HG02981 (cell line): Measurements from ENCODE around the gene GBGT1.
"Not testable (repeated sequence)": the region's sequence is repeated elsewhere in the genome, so short reads cannot be mapped to it uniquely, and the experiment has no call there.

ENCODE experiments used
- ATAC-seq: cut with Tn5 transposase; IDR thresholded peaks from one replicate; pipeline ENCODE4 v1.9.1; 2021; ENCODE audit warnings: mild to moderate bottlenecking, moderate library complexity; ENCODE audit not compliant: unreplicated experiment

The GBGT1 gene

DNA sequence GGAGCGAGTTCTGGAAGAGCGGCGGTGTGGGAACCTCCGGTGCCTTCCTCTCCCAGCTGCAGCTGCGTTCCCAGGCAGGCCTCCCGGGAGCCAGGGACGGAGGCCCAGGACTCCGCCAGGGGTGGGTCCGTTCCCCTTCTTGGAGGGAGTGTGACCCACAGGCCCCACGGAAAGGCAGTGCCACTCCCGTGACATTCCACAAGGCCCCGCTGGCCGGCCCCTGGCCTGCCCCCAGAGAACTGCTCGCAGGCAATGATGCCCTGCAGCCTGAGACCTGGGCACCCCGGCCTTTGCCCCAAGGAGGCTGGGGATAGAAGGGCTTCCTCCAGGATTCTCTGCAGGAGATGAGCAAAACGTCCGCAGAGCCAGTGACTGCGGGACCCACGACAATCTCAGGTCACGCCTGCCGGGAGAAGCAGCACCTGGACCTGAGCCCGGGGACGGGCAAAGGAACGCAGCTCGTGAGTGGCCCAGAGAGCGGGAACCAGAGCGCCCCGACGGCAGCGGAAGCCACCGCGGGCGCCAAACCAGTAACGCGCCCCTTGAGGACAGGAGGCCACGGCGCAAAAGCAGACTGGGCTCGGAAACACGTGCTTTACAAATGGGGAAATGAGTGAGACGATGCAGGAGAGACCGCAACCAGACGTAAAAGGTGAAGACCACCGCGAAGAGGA lies 36.1 kb upstream of the GBGT1 start:
- ATAC-seq = no peak

DNA sequence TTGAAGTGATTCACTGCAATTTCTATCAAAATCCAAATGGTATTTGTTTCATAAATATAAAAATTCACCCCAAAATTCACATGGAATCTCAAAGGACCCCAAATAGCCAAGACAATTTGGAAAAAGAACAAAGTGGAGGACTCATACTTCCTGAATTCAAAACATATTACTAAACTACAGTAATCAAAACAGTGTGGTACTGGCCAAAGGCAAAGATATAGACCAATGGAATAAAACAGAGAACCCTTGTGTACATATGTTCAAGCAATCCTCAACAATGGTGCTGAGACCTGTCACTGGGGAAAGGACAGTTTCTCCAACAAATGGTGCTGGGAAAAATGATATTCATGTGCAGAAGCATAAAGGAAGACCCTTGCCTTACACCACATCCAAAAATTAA lies 31.3 kb upstream of the GBGT1 start:
- no peak for ATAC-seq

DNA sequence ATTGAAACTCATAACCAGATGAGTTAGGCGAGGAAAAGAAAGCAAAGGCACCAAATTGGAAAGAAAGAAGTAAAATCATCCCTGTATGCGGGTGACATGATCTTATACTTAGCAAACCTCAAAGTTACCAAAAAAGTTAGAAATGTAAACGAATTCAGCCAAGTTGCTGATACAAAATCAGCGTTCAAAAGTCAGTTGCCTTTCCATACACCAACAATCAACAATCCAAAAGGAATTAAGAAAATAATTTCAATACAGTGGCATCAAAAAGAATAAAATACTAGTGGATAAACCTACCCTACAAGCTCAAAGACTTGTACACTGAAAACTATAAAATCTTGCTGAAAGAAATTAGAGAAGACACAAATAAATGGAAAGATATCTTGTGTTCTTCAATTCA lies 30.9 kb upstream of the GBGT1 start:
- ATAC-seq = no peak

DNA sequence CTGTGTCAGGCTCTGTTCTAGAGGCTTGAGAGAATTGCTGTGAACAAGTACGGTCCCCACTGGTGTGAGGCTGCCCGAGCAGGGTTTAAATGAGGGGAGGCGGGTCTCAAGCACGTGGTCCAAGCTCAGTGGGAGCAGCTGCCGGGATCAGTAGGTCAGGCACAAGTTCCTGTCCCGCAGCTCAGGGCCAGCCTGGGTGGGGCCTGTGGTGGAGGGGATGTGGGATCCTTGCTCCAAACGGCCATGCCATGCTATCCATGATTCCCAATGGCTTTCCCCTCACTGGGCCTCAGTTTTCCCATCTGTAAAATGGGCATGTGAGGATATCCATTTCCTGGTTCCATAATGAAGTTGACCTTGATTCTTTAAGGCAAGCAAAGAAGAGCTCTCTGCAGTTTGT lies 28.3 kb upstream of the GBGT1 start:
- no peak for ATAC-seq

DNA sequence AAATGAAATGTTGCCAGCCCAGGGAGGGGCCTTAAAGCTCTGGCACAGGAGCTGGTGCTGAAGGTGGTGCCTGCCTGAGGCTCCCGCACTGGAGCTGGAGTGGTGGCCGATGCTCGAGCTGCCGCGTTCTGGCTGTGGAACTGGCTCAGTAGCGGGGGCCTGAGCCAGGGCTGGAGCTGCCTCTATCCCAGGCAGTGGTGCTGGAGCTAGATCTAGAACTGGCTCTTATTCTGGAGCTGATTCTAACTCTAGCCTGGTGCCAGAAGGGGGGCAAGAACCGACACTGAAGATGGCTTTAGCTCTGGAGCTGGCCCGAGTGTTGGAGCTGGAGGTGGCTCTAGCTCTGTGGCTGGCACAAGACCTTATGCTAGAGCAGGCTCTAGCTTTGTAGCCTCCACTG lies 26.1 kb upstream of the GBGT1 start:
- no peak for ATAC-seq

DNA sequence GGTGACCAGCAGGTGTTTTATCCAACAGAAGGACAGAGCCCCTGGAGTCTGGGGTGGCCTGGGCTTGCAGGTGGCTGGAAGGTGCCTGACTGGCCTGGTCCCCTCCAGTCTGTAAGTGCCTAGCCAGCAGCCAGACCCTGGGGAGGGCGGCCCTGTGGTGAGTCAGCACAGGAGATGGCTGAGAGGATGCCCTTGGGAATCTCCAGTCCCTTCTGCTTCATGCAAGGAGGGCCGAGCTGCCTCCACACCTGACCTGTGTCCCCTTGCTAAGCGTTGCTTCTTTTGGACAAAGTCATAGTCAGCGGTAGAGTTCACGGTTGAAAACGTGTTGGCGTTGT lies 25.1 kb upstream of the GBGT1 start:
- no peak for ATAC-seq

DNA sequence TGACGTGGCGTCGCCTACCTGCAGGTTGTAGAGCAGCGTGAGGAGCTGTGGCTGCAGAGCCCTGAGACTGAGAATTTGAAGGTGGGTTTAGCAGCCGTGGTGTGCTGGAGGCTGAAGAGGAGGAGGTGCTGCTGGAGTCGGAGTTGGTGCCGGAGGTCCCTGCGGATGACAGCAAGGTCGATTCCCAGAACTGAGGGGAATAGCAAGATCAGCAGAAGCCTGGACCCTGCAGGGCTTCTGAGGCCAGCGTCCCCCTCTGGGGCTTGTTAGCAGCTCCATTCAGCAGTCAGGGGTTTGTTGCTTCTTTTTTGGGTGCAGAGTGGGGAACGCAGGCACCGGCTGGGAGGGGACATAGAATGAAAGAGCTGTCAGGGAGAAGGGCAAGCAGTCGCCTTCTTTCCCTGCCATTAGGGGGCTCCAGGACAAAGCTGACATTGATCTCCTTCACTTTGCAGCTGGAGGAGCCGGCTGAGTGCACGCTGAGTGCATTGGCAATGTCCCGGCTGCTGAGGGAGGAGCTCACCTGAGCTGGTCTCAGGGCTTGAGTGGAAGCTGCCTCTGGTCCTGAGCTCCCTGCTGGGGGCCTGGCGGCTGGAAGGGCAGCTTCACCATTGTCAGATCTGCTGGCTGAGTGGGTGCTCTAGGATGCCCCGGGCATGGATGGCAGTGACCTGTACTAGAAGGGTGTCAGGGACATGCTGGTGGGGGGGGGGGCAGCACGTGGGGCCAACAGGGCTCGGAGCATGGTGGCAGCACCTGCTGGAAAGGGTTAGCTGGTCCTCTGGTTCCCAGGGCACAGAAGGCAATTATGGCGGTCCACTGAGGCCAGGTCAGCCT lies 24.5 kb upstream of the GBGT1 start:
- ATAC-seq = no peak

DNA sequence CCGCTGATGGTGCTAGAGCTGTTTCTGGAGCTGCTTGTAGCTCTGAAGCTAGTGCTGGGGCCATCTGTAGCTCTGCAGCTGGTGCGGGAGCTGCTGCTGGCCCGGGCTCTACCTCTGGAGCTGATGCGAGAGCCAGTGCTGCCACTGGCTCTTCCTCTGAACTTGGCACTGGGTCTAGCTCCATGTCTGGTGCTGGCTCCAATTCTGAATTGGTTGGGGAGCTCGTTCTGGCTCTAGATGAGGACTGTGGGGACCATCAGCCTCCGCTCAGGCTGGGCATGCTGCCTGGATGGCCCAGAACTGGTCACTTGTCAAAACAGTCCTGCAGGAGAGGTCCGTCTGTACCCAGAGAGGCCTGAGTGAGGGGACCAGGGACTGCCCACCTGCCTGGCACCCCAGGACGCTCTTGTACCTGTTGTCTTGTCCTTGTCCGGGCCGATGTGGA lies 23.9 kb upstream of the GBGT1 start:
- ATAC-seq = no peak

DNA sequence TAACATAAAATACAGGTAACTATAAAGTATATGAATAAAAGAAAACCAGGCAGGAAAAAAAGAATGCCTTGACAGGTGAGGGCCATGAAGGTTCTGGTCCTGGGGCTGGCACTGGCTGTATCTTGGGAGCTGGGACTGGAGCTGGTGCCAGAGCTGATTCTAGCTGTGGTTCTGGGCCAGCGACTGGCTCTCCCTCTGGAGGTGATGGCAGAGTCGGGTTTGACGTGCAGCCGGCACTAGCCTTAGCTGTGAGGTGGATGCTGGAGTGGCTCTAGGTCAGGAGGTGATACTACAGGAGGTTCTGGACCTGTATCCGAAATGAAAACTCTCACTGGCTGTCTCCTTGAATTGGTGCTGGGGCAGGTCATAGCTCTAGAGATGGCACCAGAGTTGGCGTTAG lies 23.0 kb upstream of the GBGT1 start:
- ATAC-seq = no peak

DNA sequence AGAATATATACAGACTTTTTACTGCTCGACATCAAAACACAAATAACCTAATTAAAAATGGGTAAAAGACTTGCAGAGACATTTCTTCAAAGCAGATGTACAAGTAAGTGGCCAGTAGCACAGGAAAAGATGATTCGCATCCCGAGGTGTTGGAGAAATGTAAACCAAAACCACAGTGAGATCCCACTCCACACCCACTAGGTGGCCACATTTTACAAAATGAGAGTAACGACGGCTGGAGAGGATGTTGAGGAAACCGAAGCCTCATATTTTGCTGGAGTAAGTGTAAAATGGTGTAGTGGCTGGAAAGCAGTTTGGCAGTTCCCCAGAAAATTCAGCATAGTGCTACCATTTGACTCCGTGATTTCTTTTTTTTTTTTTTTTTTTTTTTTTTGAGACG lies 21.3 kb upstream of the GBGT1 start:
- ATAC-seq = no peak

DNA sequence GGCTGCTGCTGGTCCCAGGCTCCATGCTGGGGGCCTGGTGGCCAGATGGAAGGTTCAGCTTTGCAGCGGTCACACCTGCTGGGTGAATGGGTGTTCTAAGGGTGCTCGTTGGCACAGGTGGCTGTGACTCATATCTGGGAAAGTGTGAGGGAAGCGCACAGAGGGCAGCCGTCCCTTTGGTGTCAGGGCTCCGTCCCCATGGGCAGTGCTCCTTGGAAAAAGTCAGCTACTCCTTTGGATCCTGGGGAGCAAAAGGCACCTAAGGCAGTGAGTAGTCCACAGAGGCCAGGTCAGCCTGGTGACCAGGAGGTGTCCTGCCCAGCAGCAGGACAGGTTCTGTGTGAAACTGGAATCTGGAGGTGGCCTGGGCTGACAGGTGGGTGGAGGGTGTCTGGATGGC lies 18.4 kb upstream of the GBGT1 start:
- ATAC-seq = no peak

DNA sequence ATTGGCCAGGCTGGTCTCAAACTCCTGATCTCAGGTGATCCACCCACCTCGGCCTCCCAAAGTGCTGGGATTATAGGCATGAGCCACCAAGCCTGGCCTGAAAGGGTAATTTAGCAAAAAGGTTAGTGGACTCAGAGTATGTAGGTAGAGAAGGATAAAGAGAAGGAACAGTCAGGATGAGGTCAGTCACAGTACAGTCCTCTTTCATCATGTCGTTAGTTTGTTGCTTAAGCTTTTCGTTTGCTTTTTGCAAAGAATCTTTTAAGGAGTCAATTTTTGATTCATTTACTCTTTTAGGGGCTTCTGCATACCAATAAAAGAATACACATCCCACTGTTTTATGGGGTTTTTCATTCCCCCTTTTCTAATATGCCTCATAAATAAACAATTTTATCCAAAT lies 17.8 kb upstream of the GBGT1 start:
- no peak for ATAC-seq

DNA sequence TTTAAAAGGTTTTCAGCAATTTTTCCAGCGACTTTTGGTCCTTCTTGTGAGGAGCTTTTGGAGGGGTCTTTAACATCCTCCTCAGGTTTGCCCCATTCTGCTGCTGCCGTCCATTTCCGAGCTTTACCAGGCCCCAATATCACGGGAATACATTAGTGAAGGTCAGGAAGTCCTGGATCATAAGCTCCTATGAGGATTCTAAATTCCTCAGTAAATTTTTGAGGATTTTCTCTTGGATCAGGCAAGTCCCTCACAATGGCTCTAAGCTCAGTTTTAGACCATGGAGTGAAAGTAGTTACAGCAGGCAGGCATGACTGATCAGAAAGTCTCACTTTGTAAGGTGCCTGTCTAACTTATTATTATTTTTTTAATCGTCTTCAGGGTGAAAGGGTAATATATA lies 17.2 kb upstream of the GBGT1 start:
- no peak for ATAC-seq

DNA sequence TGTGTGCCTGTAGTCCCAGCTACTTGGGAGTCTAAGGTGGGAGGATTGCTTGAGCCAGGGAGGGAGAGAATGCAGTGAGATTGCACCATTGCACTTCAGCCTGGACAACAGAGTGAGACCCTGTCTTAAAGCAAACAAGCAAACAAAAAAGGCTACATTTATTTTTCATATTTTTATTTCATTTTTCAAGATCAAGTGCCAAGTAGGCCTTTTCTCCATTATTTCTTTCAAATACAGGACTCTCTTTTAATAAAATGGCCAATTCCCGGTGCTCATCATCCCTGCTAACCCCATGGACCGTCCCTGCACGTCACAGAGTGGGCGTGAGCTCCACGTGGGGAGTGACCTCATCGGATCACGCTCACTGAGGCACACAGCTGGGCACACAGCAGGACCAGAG lies 9.3 kb upstream of the GBGT1 start:
- ATAC-seq = no peak

DNA sequence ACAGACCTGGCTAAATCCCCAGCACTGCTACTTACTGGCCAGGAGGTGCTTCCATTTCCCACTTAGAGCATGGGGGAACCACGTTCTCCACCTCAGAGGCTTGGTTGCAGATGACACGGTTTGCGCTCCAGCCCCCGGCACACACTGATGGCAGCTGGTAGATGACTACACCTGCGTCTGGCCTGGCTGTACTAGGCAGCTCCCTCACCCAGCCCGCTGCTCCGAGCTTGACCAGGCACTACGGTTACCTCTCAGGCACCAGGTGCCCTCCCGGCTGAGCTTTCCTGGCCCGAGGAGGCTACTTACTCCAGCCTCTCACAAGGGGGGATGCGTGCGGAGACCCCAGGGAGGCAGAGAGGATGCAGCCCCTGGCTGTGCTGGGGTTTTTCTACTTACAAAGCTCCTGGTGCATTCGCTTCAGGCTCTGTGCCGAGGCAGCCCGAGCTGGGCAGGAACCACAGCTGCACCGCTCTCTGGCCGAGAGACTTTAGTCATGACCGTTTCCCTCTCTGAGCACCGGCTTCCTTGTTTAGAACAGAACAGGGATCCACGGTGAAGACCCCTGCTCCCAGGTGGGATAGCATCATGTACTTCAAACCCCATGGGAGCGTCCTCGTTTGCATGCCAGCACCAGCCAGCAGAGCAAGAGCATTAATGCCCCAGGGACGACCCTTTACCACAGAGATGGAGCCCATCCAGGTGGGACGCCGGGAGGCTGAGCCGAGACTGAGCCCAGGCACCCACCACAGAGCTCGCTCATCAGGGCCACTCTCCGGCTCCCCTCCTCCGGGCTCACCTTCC lies 7.6 kb upstream of the GBGT1 start:
- ATAC-seq = no peak

DNA sequence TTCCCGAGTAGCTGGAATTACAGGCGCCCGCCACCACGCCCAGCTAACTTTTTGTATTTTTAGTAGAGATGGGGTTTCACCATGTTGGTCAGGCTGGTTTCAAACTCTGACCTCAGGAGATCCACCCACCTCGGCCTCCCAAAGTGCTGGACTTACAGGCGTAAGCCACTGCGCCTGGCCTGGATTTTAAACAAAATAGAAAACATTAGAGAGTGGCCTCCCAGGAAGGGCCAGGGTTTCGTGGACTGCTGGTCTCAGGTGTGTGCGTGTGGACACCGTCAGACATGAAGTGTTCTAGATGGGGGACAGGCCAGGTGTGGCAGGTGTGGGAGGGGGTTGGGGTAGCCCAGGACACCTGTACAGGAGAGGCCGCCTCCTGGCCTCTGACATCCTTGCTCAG lies 7.0 kb upstream of the GBGT1 start:
- ATAC-seq = no peak

DNA sequence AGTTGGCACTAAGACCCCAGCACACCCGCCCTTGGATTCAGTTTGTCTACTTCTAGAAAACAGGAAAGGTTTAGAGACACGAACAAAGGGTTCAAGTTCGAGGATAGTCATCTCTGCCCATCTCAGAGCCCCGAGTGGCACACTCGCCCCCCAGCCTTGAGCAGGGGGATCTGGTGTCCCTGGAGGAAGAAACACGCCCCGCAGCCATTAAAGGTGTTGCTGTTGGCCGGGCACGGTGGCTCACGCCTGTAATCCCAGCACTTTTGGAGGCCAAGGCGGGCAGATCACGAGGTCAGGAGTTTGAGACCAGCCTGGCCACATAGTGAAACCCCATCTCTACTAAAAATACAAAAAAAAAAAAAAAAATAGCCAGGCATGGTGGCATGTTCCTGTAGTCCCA lies 6.0 kb upstream of the GBGT1 start:
- ATAC-seq = not testable (repeated sequence)

DNA sequence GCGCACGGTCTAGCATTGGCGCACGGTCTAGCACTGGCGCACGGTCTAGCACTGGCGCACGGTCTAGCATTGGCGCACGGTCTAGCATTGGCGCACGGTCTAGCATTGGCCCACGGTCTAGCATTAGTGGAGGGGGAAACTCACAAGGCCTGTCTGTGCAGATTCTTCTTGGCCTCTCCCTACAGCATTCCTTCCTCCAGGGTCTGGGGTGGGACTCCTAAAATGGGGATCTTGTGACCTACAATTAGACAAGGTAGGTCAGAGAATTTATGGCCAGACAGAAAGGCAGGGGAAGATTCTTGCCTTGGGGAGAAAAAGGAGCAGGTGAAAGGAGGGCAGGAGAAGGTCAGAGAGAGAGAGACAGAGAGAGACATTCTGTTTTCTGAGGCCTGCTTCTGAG lies 5.4 kb upstream of the GBGT1 start:
- no peak for ATAC-seq

DNA sequence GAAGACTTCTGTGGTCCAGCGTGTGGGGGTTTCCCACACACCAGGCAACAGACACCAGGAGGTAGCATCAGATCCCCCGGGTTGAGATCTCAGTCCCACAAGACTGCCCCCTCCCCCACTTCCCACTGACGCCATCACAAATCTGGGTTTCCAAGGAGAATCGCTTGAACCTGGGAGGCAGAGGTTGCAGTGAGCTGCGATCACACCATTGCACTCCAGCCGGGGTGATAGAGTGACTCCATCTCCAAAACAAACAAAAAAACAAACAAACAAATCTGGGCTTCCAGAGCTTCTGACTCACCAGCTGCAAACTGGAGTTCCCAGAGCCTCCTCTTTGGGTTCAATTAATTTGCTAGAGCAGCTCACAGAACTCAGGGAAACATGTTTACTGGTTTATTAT lies 4.7 kb upstream of the GBGT1 start:
- ATAC-seq = no peak

DNA sequence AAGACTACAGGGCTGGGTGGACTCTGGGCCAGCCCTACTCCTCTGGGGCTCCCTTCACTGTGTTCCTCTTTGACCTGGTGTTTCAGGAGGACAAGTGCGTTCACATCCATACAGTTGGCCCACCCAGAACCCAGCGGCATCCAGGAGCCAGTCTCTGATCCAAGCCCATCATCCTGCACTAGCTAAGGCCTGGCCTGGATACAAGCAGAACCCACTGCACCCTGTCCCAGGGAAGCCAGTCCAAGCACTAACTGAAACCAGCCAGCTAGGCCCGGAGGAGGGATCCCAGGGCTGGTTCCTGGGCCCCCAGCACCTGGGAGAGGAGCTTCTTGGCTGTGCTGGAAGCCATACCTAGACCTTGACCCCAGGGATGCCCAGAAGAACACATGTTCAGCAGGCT lies 4.1 kb upstream of the GBGT1 start:
- ATAC-seq = no peak

DNA sequence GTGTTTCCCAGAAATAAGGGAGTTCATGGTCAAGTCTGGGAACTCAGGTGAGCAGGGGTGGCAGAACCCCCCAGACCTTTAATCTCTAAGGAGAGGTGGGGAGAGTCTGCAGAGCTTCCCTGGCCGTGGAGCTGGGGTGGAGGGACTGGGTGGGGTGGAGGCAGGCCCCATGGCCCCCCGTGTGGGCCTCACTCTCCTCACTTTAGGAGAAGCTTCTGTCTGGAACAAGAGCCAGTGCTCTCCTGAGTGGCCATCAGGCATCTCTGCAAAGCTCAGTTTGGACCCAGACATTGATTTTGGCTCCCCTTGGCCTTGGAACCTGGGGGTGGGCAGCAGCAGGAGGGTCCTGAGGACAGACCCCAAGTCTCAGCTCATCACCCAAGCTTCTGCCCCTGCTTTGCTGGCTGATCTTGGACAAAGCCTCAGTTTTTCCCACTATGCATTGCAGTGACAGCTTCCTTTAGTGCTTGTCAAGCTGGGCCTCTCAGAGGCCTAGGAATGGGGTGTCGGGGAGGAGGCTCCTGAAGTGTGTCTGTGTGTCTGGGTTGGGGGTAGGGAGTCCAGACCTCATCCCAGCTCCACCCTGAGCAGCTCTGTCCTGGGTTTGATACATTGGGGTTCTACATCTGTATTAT lies 3.5 kb upstream of the GBGT1 start:
- ATAC-seq = no peak
